GM23338 (cell line): ENCODE data around the gene TRIM27. TPM values are rescaled to one million over a fixed set of nuclear protein-coding genes. Genes with fewer than 3 reads are reported as not detected.

ENCODE experiments used
- ATAC-seq: fragments of 200-7000 bp; cut with Tn5 transposase; 3 replicates; pipeline ENCODE4 v1.9.1; 2020
- DNase-seq: peaks from one replicate; pipeline ENCODE4 v3.0.0-alpha.2; 2015; ENCODE audit warnings: low spot score
- H2AFZ ChIP-seq: fragments of 200-600 bp; sonication (generic); 2 replicates; pipeline ENCODE4 v1.8.0; 2016; ENCODE audit warnings: antibody characterized with exemption, mild to moderate bottlenecking, moderate library complexity
- H3F3A ChIP-seq: fragments of 200-600 bp; sonication (generic); replicated peaks from 2 replicates; pipeline ENCODE4 v1.8.0; 2017; ENCODE audit warnings: antibody characterized with exemption, mixed run types, low read depth
- H3K27ac ChIP-seq: fragments of 200-600 bp; sonication (generic); 2 replicates; pipeline ENCODE4 v1.6.1; 2016; ENCODE audit warnings: low read depth
- H3K27me3 ChIP-seq: fragments of 200-600 bp; sonication (generic); 2 replicates; pipeline ENCODE4 v1.8.0; 2016; ENCODE audit warnings: mild to moderate bottlenecking, mixed run types, moderate library complexity; ENCODE audit not compliant: insufficient read depth
- H3K36me3 ChIP-seq: fragments of 200-600 bp; sonication (generic); 2 replicates; pipeline ENCODE4 v1.8.0; 2016; ENCODE audit warnings: mild to moderate bottlenecking; ENCODE audit not compliant: insufficient read depth
- H3K4me1 ChIP-seq: fragments of 200-600 bp; sonication (generic); 2 replicates; pipeline ENCODE4 v1.8.0; 2016; ENCODE audit warnings: mild to moderate bottlenecking, moderate library complexity; ENCODE audit not compliant: insufficient read depth
- H3K4me2 ChIP-seq: fragments of 200-600 bp; sonication (generic); 2 replicates; pipeline ENCODE4 v1.7.1; 2017; ENCODE audit warnings: mixed run types
- H3K4me3 ChIP-seq: fragments of 200-600 bp; sonication (generic); 2 replicates; pipeline ENCODE4 v1.6.1; 2016; ENCODE audit warnings: mixed run types
- H3K79me2 ChIP-seq: fragments of 200-600 bp; sonication (generic); replicated peaks from 2 replicates; pipeline ENCODE4 v1.8.0; 2017; ENCODE audit warnings: mild to moderate bottlenecking; ENCODE audit not compliant: insufficient read depth
- H3K9me2 ChIP-seq: fragments of 200-600 bp; sonication (generic); 2 replicates; pipeline ENCODE4 v1.8.0; 2017; ENCODE audit not compliant: insufficient read depth
- H4K20me1 ChIP-seq: fragments of 200-600 bp; sonication (generic); replicated peaks from 2 replicates; pipeline ENCODE4 v1.8.0; 2017; ENCODE audit warnings: mild to moderate bottlenecking; ENCODE audit not compliant: insufficient read depth
- H3K27ac Mint-ChIP-seq: 2 replicates; pipeline ENCODE4 v1.8.0; 2020; ENCODE audit warnings: inconsistent platforms, mild to moderate bottlenecking, moderate library complexity, mixed read lengths
- H3K27me3 Mint-ChIP-seq: 3 replicates; pipeline ENCODE4 v1.8.0; 2022; ENCODE audit warnings: low read depth, mild to moderate bottlenecking, moderate library complexity, mixed read lengths, inconsistent platforms; ENCODE audit not compliant: insufficient read depth, poor library complexity
- H3K36me3 Mint-ChIP-seq: 3 replicates; pipeline ENCODE4 v1.8.0; 2021; ENCODE audit warnings: low read depth, mild to moderate bottlenecking, inconsistent platforms, moderate library complexity, mixed read lengths
- H3K4me1 Mint-ChIP-seq: 3 replicates; pipeline ENCODE4 v1.8.0; 2020; ENCODE audit warnings: mild to moderate bottlenecking, inconsistent platforms, mixed read lengths
- H3K4me3 Mint-ChIP-seq: 3 replicates; pipeline ENCODE4 v1.8.0; 2021; ENCODE audit warnings: moderate library complexity, mild to moderate bottlenecking, inconsistent platforms, mixed read lengths
- H3K9me3 Mint-ChIP-seq: 3 replicates; pipeline ENCODE4 v1.8.0; 2020; ENCODE audit warnings: moderate library complexity, mild to moderate bottlenecking, inconsistent platforms, mixed read lengths
- CREB1 ChIP-seq: fragments of 250-450 bp; sonication (Bioruptor Pico); IDR thresholded peaks from 2 replicates; pipeline ENCODE4 v1.5.0; 2020; ENCODE audit warnings: low read depth, mild to moderate bottlenecking, moderate library complexity
- CTCF ChIP-seq, 2 experiments: fragments of 200-600 bp in 1 of 2; sonication (generic) in 1 of 2; conservative IDR thresholded peaks; 2 replicates each; pipeline versions ENCODE4 v1.5.1 to v1.6.1; 2016 to 2017; ENCODE audit warnings: antibody characterized with exemption in 2 of 2, low read depth in 2 of 2, mild to moderate bottlenecking in 2 of 2, moderate library complexity in 1 of 2
- EZH2 ChIP-seq: fragments of 200-600 bp; sonication (generic); IDR thresholded peaks from one replicate; pipeline ENCODE4 v1.8.0; 2017; ENCODE audit warnings: antibody characterized with exemption, mild to moderate bottlenecking, low read depth; ENCODE audit not compliant: unreplicated experiment
- EZH2phosphoT487 ChIP-seq: fragments of 200-600 bp; sonication (generic); IDR thresholded peaks from one replicate; pipeline ENCODE4 v1.8.1; 2018; ENCODE audit warnings: antibody characterized with exemption; ENCODE audit not compliant: unreplicated experiment
- JUNB ChIP-seq: IDR thresholded peaks from one replicate; pipeline ENCODE4 v1.6.1; 2016; ENCODE audit warnings: antibody characterized with exemption; ENCODE audit not compliant: unreplicated experiment
- NANOG ChIP-seq: IDR thresholded peaks from 2 replicates; pipeline ENCODE4 v1.6.1; 2016; ENCODE audit warnings: antibody characterized with exemption, borderline replicate concordance
- POLR2AphosphoS5 ChIP-seq: IDR thresholded peaks from 2 replicates; pipeline ENCODE4 v1.6.1; 2016; ENCODE audit warnings: antibody characterized with exemption, low read depth
- REST ChIP-seq: IDR thresholded peaks from one replicate; pipeline ENCODE4 v1.6.1; 2018; ENCODE audit warnings: antibody characterized with exemption; ENCODE audit not compliant: unreplicated experiment
- STAT1 ChIP-seq: IDR thresholded peaks from one replicate; pipeline ENCODE4 v1.6.1; 2016; ENCODE audit warnings: antibody characterized with exemption; ENCODE audit not compliant: unreplicated experiment
- ZNF114 ChIP-seq: fragments of 250-450 bp; sonication (Bioruptor Pico); IDR thresholded peaks from 2 replicates; pipeline ENCODE4 v1.5.0; 2020; ENCODE audit warnings: mild to moderate bottlenecking, moderate library complexity
- ZNF331 ChIP-seq: fragments of 250-450 bp; sonication (Bioruptor Pico); IDR thresholded peaks from 2 replicates; pipeline ENCODE4 v1.5.0; 2020; ENCODE audit warnings: low read depth, mild to moderate bottlenecking, moderate library complexity
- ZNF462 ChIP-seq: fragments of 250-450 bp; sonication (Bioruptor Pico); IDR thresholded peaks from 2 replicates; pipeline ENCODE4 v1.5.0; 2020; ENCODE audit warnings: mild to moderate bottlenecking, moderate library complexity
- polyA plus RNA-seq: library from polyadenylated mRNA; unstranded; fragments of >200 nt; fragmentation: Nextera tagmentation; extraction: Ambion mirVana; gene quantifications from 2 replicates; pipeline ENCODE4 v1.2.1, GENCODE V29; 2016
- total RNA-seq: library from RNA; depleted of rRNA; stranded (reverse); fragments of >200 nt; shearing (Covaris generic); gene quantifications from 2 replicates; pipeline ENCODE4 v1.2.3, GENCODE V29; 2014
- TF ChIP-seq, protein P1 (sequence below): IDR thresholded peaks from 2 replicates; pipeline ENCODE4 v1.6.1; 2016; ENCODE audit warnings: antibody characterized with exemption

TRIM27 gene
- total and polyA plus RNA-seq, 2 experiments from 2014 or later = 43.1 to 127 TPM

DNA sequence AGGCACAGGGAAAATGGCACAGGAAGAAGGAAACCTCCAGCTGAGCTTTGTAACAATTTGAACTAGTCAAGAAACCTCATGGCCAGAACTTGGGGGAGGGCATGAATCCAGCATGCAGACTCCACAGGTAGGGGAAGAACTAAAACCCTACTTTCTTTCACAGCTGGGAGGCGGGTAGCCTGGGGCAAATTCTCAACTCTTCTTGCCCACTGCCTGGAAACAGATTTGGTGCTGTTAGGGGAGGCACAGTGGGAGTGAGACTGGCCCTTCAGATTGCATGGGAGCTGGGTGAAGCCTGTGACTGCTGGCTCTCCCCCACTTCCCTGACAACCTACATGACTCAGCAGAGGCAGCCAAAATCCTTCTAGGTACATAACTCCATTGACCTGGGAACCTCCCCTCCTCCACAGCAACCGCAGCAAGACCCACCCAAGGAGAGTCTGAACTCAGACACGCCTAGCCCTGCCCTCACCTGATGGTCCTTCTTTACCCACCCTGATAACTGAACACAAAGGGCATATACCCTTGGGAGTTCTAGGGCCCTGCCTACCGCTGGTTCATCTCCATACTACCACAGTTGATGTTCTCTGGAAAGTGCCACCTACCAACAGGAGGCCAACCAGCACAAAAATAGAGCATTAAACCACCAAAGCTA, 37.2 kb upstream of the TRIM27 start:
- Histone ChIP-seq H2AFZ (peak overlapping the region; percentile 69), H3K27me3 (no peaks in the 10 kb centered on the region), H3F3A (no peaks in the 10 kb centered on the region), H4K20me1 (no peaks in the 10 kb centered on the region), H3K79me2 (no peaks in the 10 kb centered on the region), H3K36me3 (no peaks in the 10 kb centered on the region; the same call in 1 of the 2 replicates), H3K9me2 (peaks cover 6% of the 10 kb centered on the region; the same call in 1 of the 2 replicates), H3K27ac (no peak overlapping the region), H3K4me3 (no peak overlapping the region), H3K4me1 (no peaks in the 10 kb centered on the region; the same call in 1 of the 2 replicates), H3K4me2 (no peak overlapping the region)
- H3K4me3 Mint-ChIP-seq = no peak overlapping the region; the same call in 2 of the 3 replicates
- no peak for DNase-seq
- no peak for ATAC-seq
- no peak for TF ChIP-seq ZNF114 (CRISPR knock-in tag)
- no peak for TF ChIP-seq CTCF (conservative IDR thresholded peaks at IDR 0.05; ENCODE audit: low read depth in 2 of 2)
- TF ChIP-seq POLR2AphosphoS5 = no peak
- TF ChIP-seq, protein P1, sequence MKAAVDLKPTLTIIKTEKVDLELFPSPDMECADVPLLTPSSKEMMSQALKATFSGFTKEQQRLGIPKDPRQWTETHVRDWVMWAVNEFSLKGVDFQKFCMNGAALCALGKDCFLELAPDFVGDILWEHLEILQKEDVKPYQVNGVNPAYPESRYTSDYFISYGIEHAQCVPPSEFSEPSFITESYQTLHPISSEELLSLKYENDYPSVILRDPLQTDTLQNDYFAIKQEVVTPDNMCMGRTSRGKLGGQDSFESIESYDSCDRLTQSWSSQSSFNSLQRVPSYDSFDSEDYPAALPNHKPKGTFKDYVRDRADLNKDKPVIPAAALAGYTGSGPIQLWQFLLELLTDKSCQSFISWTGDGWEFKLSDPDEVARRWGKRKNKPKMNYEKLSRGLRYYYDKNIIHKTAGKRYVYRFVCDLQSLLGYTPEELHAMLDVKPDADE = no peak
- no peak for TF ChIP-seq ZNF331 (CRISPR knock-in tag)
- TF ChIP-seq REST = no peak
- no peak for TF ChIP-seq STAT1
- TF ChIP-seq JUNB = no peak
- TF ChIP-seq CREB1 = no peak
- no peak for TF ChIP-seq EZH2
- TF ChIP-seq EZH2phosphoT487 = no peak
- no peak for TF ChIP-seq ZNF462 (CRISPR knock-in tag)
- no peak for TF ChIP-seq NANOG
- peaks cover 10% of the 10 kb centered on the region; the same call in 2 of the 3 replicates for H3K36me3 Mint-ChIP-seq
- peaks cover 12% of the 10 kb centered on the region; the same call in 2 of the 3 replicates for H3K4me1 Mint-ChIP-seq
- peaks cover 4% of the 10 kb centered on the region for H3K27me3 Mint-ChIP-seq
- H3K9me3 Mint-ChIP-seq = peaks cover 10% of the 10 kb centered on the region; the same call in 2 of the 3 replicates
- no peak overlapping the region; the same call in 1 of the 2 replicates for H3K27ac Mint-ChIP-seq
